Mesendoderm (in vitro differentiated cells): ENCODE results near the gene EPS8L1.

Experiments used
- DNase-seq: peaks from one replicate; pipeline ENCODE4 v3.0.0; 2013
- H2AK5ac ChIP-seq: 2 replicates; pipeline ENCODE4 v1.6.1; 2013; ENCODE audit warnings: low read length, inconsistent platforms
- H2BK120ac ChIP-seq: 2 replicates; pipeline ENCODE4 v1.6.1; 2013; ENCODE audit warnings: low read depth, mild to moderate bottlenecking, low read length, moderate library complexity, mixed read lengths
- H2BK15ac ChIP-seq: replicated peaks from 2 replicates; pipeline ENCODE4 v1.6.1; 2013; ENCODE audit warnings: low read depth, mild to moderate bottlenecking, moderate library complexity
- H2BK5ac ChIP-seq: 2 replicates; pipeline ENCODE4 v1.6.1; 2013; ENCODE audit warnings: low read length, inconsistent platforms
- H3K18ac ChIP-seq: 2 replicates; pipeline ENCODE4 v1.6.1; 2013; ENCODE audit warnings: mild to moderate bottlenecking, low read length, mixed read lengths
- H3K23ac ChIP-seq: one replicate; pipeline ENCODE4 v1.6.1; 2013; ENCODE audit warnings: low read length
- H3K27ac ChIP-seq: 2 replicates; pipeline ENCODE4 v1.5.1; 2013; ENCODE audit warnings: low read depth, mild to moderate bottlenecking, inconsistent platforms, low read length, moderate library complexity
- H3K27me3 ChIP-seq: 2 replicates; pipeline ENCODE4 v1.6.1; 2013; ENCODE audit warnings: low read length, control low read depth, mild to moderate bottlenecking, inconsistent platforms; ENCODE audit not compliant: insufficient read depth, poor library complexity
- H3K36me3 ChIP-seq: 2 replicates; pipeline ENCODE4 v1.6.1; 2013; ENCODE audit warnings: low read length, inconsistent platforms; ENCODE audit not compliant: control insufficient read depth, insufficient read depth
- H3K4ac ChIP-seq: one replicate; pipeline ENCODE4 v1.6.1; 2013; ENCODE audit warnings: low read depth, mild to moderate bottlenecking, low read length, moderate library complexity
- H3K4me1 ChIP-seq: 2 replicates; pipeline ENCODE4 v1.6.1; 2013; ENCODE audit warnings: low read depth, low read length, inconsistent platforms; ENCODE audit not compliant: control insufficient read depth
- H3K4me2 ChIP-seq: 2 replicates; pipeline ENCODE4 v1.6.1; 2013; ENCODE audit warnings: low read length
- H3K4me3 ChIP-seq: 2 replicates; pipeline ENCODE4 v1.5.1; 2013; ENCODE audit warnings: mild to moderate bottlenecking, low read length
- H3K56ac ChIP-seq: one replicate; pipeline ENCODE4 v1.6.1; 2013; ENCODE audit warnings: low read length
- H3K79me1 ChIP-seq: 2 replicates; pipeline ENCODE4 v1.6.1; 2013; ENCODE audit warnings: low read length, inconsistent platforms
- H3K79me2 ChIP-seq: 2 replicates; pipeline ENCODE4 v1.6.1; 2013; ENCODE audit warnings: mild to moderate bottlenecking, low read length; ENCODE audit not compliant: control insufficient read depth, insufficient read depth
- H3K9ac ChIP-seq: 2 replicates; pipeline ENCODE4 v1.6.1; 2013; ENCODE audit warnings: low read length, inconsistent platforms
- H4K5ac ChIP-seq: one replicate; pipeline ENCODE4 v1.6.1; 2013; ENCODE audit warnings: low read length
- H4K8ac ChIP-seq: one replicate; pipeline ENCODE4 v1.6.1; 2013; ENCODE audit warnings: low read depth, mild to moderate bottlenecking, control low read depth, low read length, moderate library complexity
- WGBS: extraction: QIAGEN DNeasy Blood & Tissue Kit; methylation state at CpG from one replicate; pipeline ENCODE4 v1.1.7; 2013; ENCODE audit warnings: low lambda C conversion rate, missing lambda C conversion rate; ENCODE audit not compliant: insufficient coverage; ENCODE audit errors: extremely low coverage; 5-methylcytosine and 5-hydroxymethylcytosine counted together

EPS8L1 gene

DNA sequence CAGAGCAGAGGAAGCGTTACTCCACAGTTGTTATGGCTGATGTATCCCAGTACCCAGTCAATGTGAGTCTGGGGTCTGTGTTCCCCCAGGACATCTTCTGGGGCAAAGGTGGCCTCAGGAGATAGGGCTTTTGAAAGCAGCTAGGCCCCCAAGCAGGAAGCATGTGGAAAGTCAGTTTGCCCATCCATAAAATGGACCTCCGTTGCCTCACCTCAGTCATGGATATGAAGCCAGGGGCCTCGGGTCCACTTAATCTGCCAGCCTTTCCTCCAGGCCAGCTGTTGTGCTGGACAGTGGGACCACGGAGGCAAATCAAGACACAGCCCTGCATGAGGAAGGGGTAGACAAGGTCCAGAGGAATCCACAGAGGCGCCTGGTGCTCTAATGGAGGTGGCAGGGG lies 3.3 kb downstream of the EPS8L1 start:
- no peak overlapping the region for H3K23ac ChIP-seq
- no peak overlapping the region for H2BK15ac ChIP-seq
- H4K8ac ChIP-seq, result no peak overlapping the region
- H3K18ac ChIP-seq, result no peak overlapping the region
- no peak overlapping the region for H3K9ac ChIP-seq
- no peaks in the 10 kb centered on the region for H3K27me3 ChIP-seq
- H3K79me1 ChIP-seq, result no peaks in the 10 kb centered on the region
- no peak overlapping the region for H3K56ac ChIP-seq
- H2BK120ac ChIP-seq, result no peak overlapping the region
- no peak overlapping the region for H2AK5ac ChIP-seq
- H4K5ac ChIP-seq, result no peak overlapping the region
- H3K27ac ChIP-seq, result no peak overlapping the region
- no peaks in the 10 kb centered on the region for H3K4me1 ChIP-seq
- no peaks in the 10 kb centered on the region for H3K79me2 ChIP-seq
- H3K36me3 ChIP-seq, result no peaks in the 10 kb centered on the region
- no peak overlapping the region for H3K4me2 ChIP-seq
- WGBS, result no CpG with 5 or more reads among the region's 5 CpGs
- no peak for DNase-seq
- H3K4me3 ChIP-seq, result no peak overlapping the region
- no peak overlapping the region for H2BK5ac ChIP-seq
- H3K4ac ChIP-seq, result no peak overlapping the region

DNA sequence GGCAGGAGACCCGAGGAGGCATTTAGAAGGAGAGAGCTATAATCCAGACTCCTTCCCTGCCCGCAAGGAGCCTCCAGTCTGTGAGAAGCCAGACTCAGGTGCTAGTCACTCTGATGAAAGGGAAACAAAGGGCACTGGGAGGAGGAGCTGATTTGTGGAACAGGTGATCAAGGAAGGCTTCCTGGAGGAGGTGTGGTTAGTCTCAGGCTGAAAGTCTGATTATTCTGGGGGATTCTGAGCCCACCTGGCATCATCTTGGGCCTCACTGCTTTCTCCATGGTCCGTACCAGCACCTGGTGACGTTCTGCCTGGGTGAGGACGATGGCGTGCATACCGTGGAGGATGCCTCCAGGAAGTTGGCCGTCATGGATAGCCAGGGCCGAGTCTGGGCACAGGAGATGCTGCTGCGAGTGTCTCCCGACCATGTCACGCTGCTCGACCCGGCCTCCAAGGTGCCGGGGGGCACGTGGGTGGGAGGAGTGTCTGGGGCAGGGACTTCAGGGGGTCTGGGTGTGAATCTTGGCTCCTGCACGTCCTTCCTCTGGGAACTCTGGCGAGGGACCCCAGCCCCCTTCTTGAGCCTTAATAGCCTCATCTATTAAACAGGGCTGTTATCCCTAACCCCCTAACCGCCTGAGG lies 3.9 kb downstream of the EPS8L1 start:
- Histone ChIP-seq H2BK120ac (no peak overlapping the region), H3K9ac (no peak overlapping the region), H2AK5ac (no peak overlapping the region), H3K4me2 (no peak overlapping the region), H4K8ac (no peak overlapping the region), H2BK5ac (no peak overlapping the region), H4K5ac (no peak overlapping the region), H3K18ac (no peak overlapping the region), H3K36me3 (no peaks in the 10 kb centered on the region), H3K79me2 (no peaks in the 10 kb centered on the region), H3K4me1 (no peaks in the 10 kb centered on the region), H3K27me3 (no peaks in the 10 kb centered on the region), H3K56ac (peak overlapping the region; percentile 73), H3K23ac (no peak overlapping the region), H3K79me1 (no peaks in the 10 kb centered on the region), H2BK15ac (no peak overlapping the region), H3K27ac (no peak overlapping the region), H3K4ac (no peak overlapping the region), H3K4me3 (no peak overlapping the region)
- DNase-seq, result no peak
- WGBS, result no CpG with 5 or more reads among the region's 19 CpGs

GRCh38 chr19:55080121-55080967 lies 4.7 kb downstream of the EPS8L1 start:
- Histone ChIP-seq H3K27me3 (no peaks in the 10 kb centered on the region), H4K8ac (no peak overlapping the region), H3K79me2 (no peaks in the 10 kb centered on the region), H2BK120ac (no peak overlapping the region), H3K4me3 (peak overlapping the region; percentile 51), H2BK5ac (peak overlapping the region; percentile 83), H3K23ac (peak overlapping the region; percentile 70), H2AK5ac (peak overlapping the region; percentile 25), H3K4me1 (no peaks in the 10 kb centered on the region), H4K5ac (no peak overlapping the region), H3K9ac (peak overlapping the region; percentile 87), H3K18ac (no peak overlapping the region), H3K36me3 (no peaks in the 10 kb centered on the region), H3K79me1 (no peaks in the 10 kb centered on the region), H2BK15ac (no peak overlapping the region), H3K27ac (peak overlapping the region; percentile 8), H3K56ac (peak overlapping the region; percentile 96), H3K4me2 (peak overlapping the region; percentile 89), H3K4ac (no peak overlapping the region)
- WGBS, result no CpG with 5 or more reads among the region's 55 CpGs
- DNase-seq, result peak; percentile 89

- H3K27me3 ChIP-seq, result no peaks in the 10 kb centered on the region
- H2BK120ac ChIP-seq, result no peak overlapping the region
- H2AK5ac ChIP-seq, result no peak overlapping the region
- H3K9ac ChIP-seq, result peak overlapping the region; percentile 78
- peak overlapping the region; percentile 96 for H3K56ac ChIP-seq
- H3K4ac ChIP-seq, result no peak overlapping the region
- H3K4me3 ChIP-seq, result peak overlapping the region; percentile 51
- H3K18ac ChIP-seq, result no peak overlapping the region
- no peak overlapping the region for H3K23ac ChIP-seq
- H3K79me1 ChIP-seq, result no peaks in the 10 kb centered on the region
- no peaks in the 10 kb centered on the region for H3K36me3 ChIP-seq
- no peak overlapping the region for H2BK5ac ChIP-seq
- DNase-seq, result peak; percentile 94
- H3K27ac ChIP-seq, result no peak overlapping the region
- H3K4me2 ChIP-seq, result peak overlapping the region; percentile 89
- H4K8ac ChIP-seq, result no peak overlapping the region
- no peak overlapping the region for H4K5ac ChIP-seq
- no peak overlapping the region for H2BK15ac ChIP-seq
- no peaks in the 10 kb centered on the region for H3K4me1 ChIP-seq
- H3K79me2 ChIP-seq, result no peaks in the 10 kb centered on the region
- WGBS, result no CpG with 5 or more reads among the region's 60 CpGs
Observed at GRCh38 chr19:55080968-55081769, 5.5 kb downstream of the EPS8L1 start.

DNA sequence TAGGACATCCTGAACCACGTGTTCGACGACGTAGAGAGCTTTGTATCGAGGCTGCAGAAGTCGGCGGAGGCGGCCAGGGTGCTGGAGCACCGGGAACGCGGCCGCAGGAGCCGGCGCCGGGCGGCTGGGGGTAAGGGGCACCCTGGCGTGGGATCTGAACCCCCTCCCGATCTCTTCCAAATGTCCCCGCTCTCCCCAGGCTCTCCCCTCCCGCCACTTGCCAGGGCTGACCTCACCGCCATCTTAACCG lies 6.0 kb downstream of the EPS8L1 start:
- H3K79me2 ChIP-seq, result no peaks in the 10 kb centered on the region
- H3K9ac ChIP-seq, result no peak overlapping the region
- H3K79me1 ChIP-seq, result no peaks in the 10 kb centered on the region
- H3K4me2 ChIP-seq, result no peak overlapping the region
- H3K4me1 ChIP-seq, result no peaks in the 10 kb centered on the region
- WGBS, result no CpG with 5 or more reads among the region's 22 CpGs
- no peak for DNase-seq
- no peak overlapping the region for H2BK5ac ChIP-seq
- no peaks in the 10 kb centered on the region for H3K27me3 ChIP-seq
- no peak overlapping the region for H2BK120ac ChIP-seq
- no peak overlapping the region for H3K56ac ChIP-seq
- no peak overlapping the region for H2AK5ac ChIP-seq
- H4K5ac ChIP-seq, result no peak overlapping the region
- H3K18ac ChIP-seq, result no peak overlapping the region
- H2BK15ac ChIP-seq, result no peak overlapping the region
- H3K4me3 ChIP-seq, result no peak overlapping the region
- no peak overlapping the region for H4K8ac ChIP-seq
- H3K27ac ChIP-seq, result no peak overlapping the region
- no peak overlapping the region for H3K23ac ChIP-seq
- no peaks in the 10 kb centered on the region for H3K36me3 ChIP-seq
- H3K4ac ChIP-seq, result no peak overlapping the region
